GM12878 (cell line): Measurements from ENCODE around the gene REV3L. TPM values are rescaled to one million over a fixed set of nuclear protein-coding genes. Genes with fewer than 3 reads are reported as not detected.

Source experiments
- ATAC-seq: fragments of 200-7000 bp; cut with Tn5 transposase; 3 replicates; pipeline ENCODE4 v1.9.1; 2020; ENCODE audit warnings: mild to moderate bottlenecking, moderate library complexity
- BruUV-seq: library from RNA; stranded (reverse); fragments of 400-500 nt; replicated peaks from 2 replicates; lab custom pipeline; 2021; lab: Mats Ljungman, UMichigan
- CTCF ChIA-PET: fragments of 300-600 bp; sonication (Branson Sonifier 250); formaldehyde crosslinking; extraction: SDS; loops from one replicate; lab custom pipeline; 2021; ENCODE audit warnings: inconsistent platforms; lab: Yijun Ruan, JAX
- POLR2A ChIA-PET: fragments of 350-600 bp; formaldehyde crosslinking; extraction: SDS; loops from one replicate; lab custom pipeline; 2021; ENCODE audit warnings: inconsistent platforms; lab: Charles Lee
- RAD21 ChIA-PET: fragments of 300-600 bp; sonication (Branson Sonifier 250); formaldehyde crosslinking; loops from one replicate; lab custom pipeline; 2023; ENCODE audit warnings: antibody characterized with exemption; ENCODE audit not compliant: unreplicated experiment; lab: Charles Lee
- SMC1A ChIA-PET: fragments of 300-600 bp; sonication (Branson Sonifier 250); formaldehyde crosslinking; loops from one replicate; lab custom pipeline; 2023; ENCODE audit not compliant: unreplicated experiment, uncharacterized antibody; lab: Charles Lee
- DNase-seq: peaks from one replicate; pipeline ENCODE4 v3.0.0-alpha.2; 2011; ENCODE audit warnings: low read depth, low spot score
- FAIRE-seq: peaks from 3 replicates; lab custom pipeline; 2011; peaks lifted over from hg19 to GRCh38; lab: Jason Lieb, UNC
- H2AFZ ChIP-seq: 2 replicates; pipeline ENCODE4 v1.6.0; 2011; ENCODE audit warnings: low read depth, low read length, control low read depth; ENCODE audit not compliant: control insufficient read depth
- H3K27ac ChIP-seq: 2 replicates; pipeline ENCODE4 v1.5.1; 2011; ENCODE audit warnings: control low read depth; ENCODE audit not compliant: control insufficient read depth, insufficient read depth
- H3K27me3 ChIP-seq, 2 experiments: replicated peaks in 1 of 2; 2 replicates each; pipeline versions ENCODE4 v1.6.0 to v1.6.1; 2011; ENCODE audit warnings: low read length in 1 of 2; ENCODE audit not compliant: control insufficient read depth in 2 of 2, insufficient read depth in 2 of 2
- H3K36me3 ChIP-seq, 2 experiments: 2 replicates each; pipeline ENCODE4 v1.5.1; 2011; ENCODE audit warnings: low read length in 1 of 2; ENCODE audit not compliant: control insufficient read depth in 2 of 2, insufficient read depth in 2 of 2
- H3K4me1 ChIP-seq: 2 replicates; pipeline ENCODE4 v1.6.1; 2011; ENCODE audit warnings: mild to moderate bottlenecking, low read length, moderate library complexity, mixed read lengths; ENCODE audit not compliant: control insufficient read depth, insufficient read depth
- H3K4me2 ChIP-seq: 2 replicates; pipeline ENCODE4 v1.6.0; 2011; ENCODE audit warnings: control low read depth; ENCODE audit not compliant: control insufficient read depth, insufficient read depth
- H3K4me3 ChIP-seq: fragments of 200-600 bp; sonication (generic); 2 replicates; pipeline ENCODE4 v1.5.1; 2016
- H3K79me2 ChIP-seq: 2 replicates; pipeline ENCODE4 v1.6.0; 2011; ENCODE audit warnings: low read length; ENCODE audit not compliant: control insufficient read depth, insufficient read depth
- H3K9ac ChIP-seq: 2 replicates; pipeline ENCODE4 v1.8.0; 2011; ENCODE audit warnings: low read length, control low read depth, mixed read lengths; ENCODE audit not compliant: control insufficient read depth, insufficient read depth
- H3K9me3 ChIP-seq: replicated peaks from 3 replicates; pipeline ENCODE4 v1.5.1; 2011; ENCODE audit warnings: mild to moderate bottlenecking, low read length; ENCODE audit not compliant: control insufficient read depth, insufficient read depth
- H4K20me1 ChIP-seq: 2 replicates; pipeline ENCODE4 v1.6.0; 2011; ENCODE audit not compliant: control insufficient read depth, insufficient read depth
- ASH2L ChIP-seq: fragments of 300-600, 200-600 bp; sonication (generic); IDR thresholded peaks from 2 replicates; pipeline ENCODE4 v1.6.1; 2017; ENCODE audit warnings: low read depth, mild to moderate bottlenecking, borderline replicate concordance
- BCLAF1 ChIP-seq: fragments of 450-650 bp; IDR thresholded peaks from 2 replicates; pipeline ENCODE4 v1.6.1; 2017; ENCODE audit warnings: antibody characterized with exemption, mild to moderate bottlenecking, moderate library complexity
- BHLHE40 ChIP-seq, 2 experiments: fragments of 450-650 bp in 1 of 2; IDR thresholded peaks; 2 replicates each; pipeline ENCODE4 v1.6.1; 2011 to 2017; ENCODE audit warnings: low read depth in 2 of 2, borderline replicate concordance in 1 of 2, improper control_type of control experiment in 1 of 2, low read length in 1 of 2, mild to moderate bottlenecking in 1 of 2
- CBX5 ChIP-seq: sonication (generic); IDR thresholded peaks from 2 replicates; pipeline ENCODE4 v1.6.1; 2016; ENCODE audit warnings: low read depth, moderate library complexity, mild to moderate bottlenecking, inconsistent platforms
- CHD4 ChIP-seq: fragments of 200-600 bp; sonication (generic); IDR thresholded peaks from 2 replicates; pipeline ENCODE4 v1.6.1; 2016; ENCODE audit warnings: mild to moderate bottlenecking
- EED ChIP-seq: sonication (generic); IDR thresholded peaks from 2 replicates; pipeline ENCODE4 v1.6.1; 2016; ENCODE audit warnings: antibody characterized with exemption, low read depth
- HDAC6 ChIP-seq: fragments of 200-600 bp; sonication (generic); IDR thresholded peaks from one replicate; pipeline ENCODE4 v1.8.0; 2017; ENCODE audit warnings: antibody characterized with exemption; ENCODE audit not compliant: unreplicated experiment
- MTA2 ChIP-seq: fragments of 450-650 bp; IDR thresholded peaks from 2 replicates; pipeline ENCODE4 v1.6.1; 2016; ENCODE audit warnings: low read depth, mild to moderate bottlenecking, moderate library complexity
- NRF1 ChIP-seq: conservative IDR thresholded peaks from 2 replicates; pipeline ENCODE4 v1.6.1; 2011; ENCODE audit warnings: mild to moderate bottlenecking, low read depth, low read length, improper control_type of control experiment
- SIX5 ChIP-seq: IDR thresholded peaks from 2 replicates; pipeline ENCODE4 v1.6.1; 2011; ENCODE audit warnings: mild to moderate bottlenecking, low read depth, low read length, moderate library complexity; ENCODE audit not compliant: severe bottlenecking
- SREBF1 ChIP-seq: IDR thresholded peaks from 2 replicates; pipeline ENCODE4 v1.6.1; 2012; ENCODE audit warnings: mild to moderate bottlenecking, low read length
- WGBS: methylation state at CpG from one replicate; pipeline ENCODE4 v1.1.6; 2016; ENCODE audit warnings: low lambda C conversion rate; ENCODE audit not compliant: insufficient replicate concordance, insufficient coverage; ENCODE audit errors: missing lambda C conversion rate; 5-methylcytosine and 5-hydroxymethylcytosine counted together
- in situ Hi-C: fragments of 300-500 bp; cut with MboI; formaldehyde crosslinking; loops from 9 replicates; pipeline ENCODE4 v1.14.3; 2018; ENCODE audit warnings: mixed read lengths
- intact Hi-C: fragments of 100-400 bp; cut with micrococcal nuclease; formaldehyde crosslinking; loops from one replicate; pipeline ENCODE4 v1.14.2; 2022; ENCODE audit not compliant: unreplicated experiment
- polyA plus RNA-seq, 11 experiments: library from polyadenylated mRNA; depleted of rRNA in 4 of 11; unstranded in 6 of 11; stranded (reverse) in 5 of 11; fragments of >200 nt; fragmentation: Nextera tagmentation in 4 of 11; fragmentation: Illumina TruSeq in 1 of 11; extraction: Ambion mirVana in 4 of 11; extraction: Trizol in 1 of 11; gene quantifications; 1 replicate in 1 of 11; 2 replicates in 10 of 11; pipeline versions ENCODE4 v1.2.1 to v1.2.3, GENCODE V29; 2011 to 2016; ENCODE audit warnings: inconsistent platforms in 2 of 11, missing spikeins in 2 of 11, low read depth in 1 of 11
- total RNA-seq, 4 experiments: library from RNA; depleted of rRNA in 3 of 4; stranded (reverse); fragments of >200 nt in 3 of 4; fragmentation: Illumina TruSeq in 1 of 4; extraction: Trizol in 1 of 4; gene quantifications; 2 replicates each; pipeline versions ENCODE4 v1.2.1 to v1.2.3, GENCODE V29; 2013 to 2021
- TF ChIP-seq, protein P1 (sequence below): IDR thresholded peaks from 2 replicates; pipeline ENCODE4 v1.6.1; 2011; ENCODE audit warnings: borderline replicate concordance, low read depth, mild to moderate bottlenecking, moderate library complexity, low read length; ENCODE audit not compliant: insufficient read depth, poor library complexity, severe bottlenecking

Gene REV3L
- total and polyA plus RNA-seq, 10 of the 15 experiments (the other 5 are each of a cell fraction or from before 2014, with no cell fraction given), result 7.6 to 33.6 (median 21.5) TPM

GRCh38 chr6:111429571-111429970, 53.4 kb downstream of the REV3L start (continued):
- TF ChIP-seq BCLAF1, result no peak
- no peak for TF ChIP-seq MTA2
- TF ChIP-seq, protein P1, sequence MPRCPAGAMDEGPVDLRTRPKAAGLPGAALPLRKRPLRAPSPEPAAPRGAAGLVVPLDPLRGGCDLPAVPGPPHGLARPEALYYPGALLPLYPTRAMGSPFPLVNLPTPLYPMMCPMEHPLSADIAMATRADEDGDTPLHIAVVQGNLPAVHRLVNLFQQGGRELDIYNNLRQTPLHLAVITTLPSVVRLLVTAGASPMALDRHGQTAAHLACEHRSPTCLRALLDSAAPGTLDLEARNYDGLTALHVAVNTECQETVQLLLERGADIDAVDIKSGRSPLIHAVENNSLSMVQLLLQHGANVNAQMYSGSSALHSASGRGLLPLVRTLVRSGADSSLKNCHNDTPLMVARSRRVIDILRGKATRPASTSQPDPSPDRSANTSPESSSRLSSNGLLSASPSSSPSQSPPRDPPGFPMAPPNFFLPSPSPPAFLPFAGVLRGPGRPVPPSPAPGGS, result no peak

GRCh38 chr6:111428811-111429210, 54.2 kb downstream of the REV3L start:
- no peaks in the 10 kb centered on the region for H4K20me1 ChIP-seq
- DNase-seq (no peak), FAIRE-seq (no peak), ATAC-seq (no peak)
- POLR2A ChIA-PET, result no interaction called here
- no peaks in the 10 kb centered on the region for H3K27me3 ChIP-seq
- WGBS, result 97% methylated on average over 1 of the region's 1 CpG
- RAD21 ChIA-PET, result interaction anchor here (1.1 kb wide), 1 partner anchor 22 kb away, joined by 3 read pairs; no protein-coding TSS in a partner anchor
- H3K4me2 ChIP-seq, result no peak overlapping the region
- SMC1A ChIA-PET, result interaction anchor here (0.8 to 3.0 kb wide), 5 partner anchors 20 to 63 kb away, joined by 4 to 11 read pairs (median 5); no protein-coding TSS in a partner anchor
- in situ Hi-C loops (no loop called here), intact Hi-C loops (loop anchor here (5.0 kb wide), 1 partner anchor 48 kb away; no protein-coding TSS in a partner anchor)
- peaks cover 0 to 4% of the 10 kb centered on the region in 2 experiments; a peak in 2 of 4 replicates for H3K36me3 ChIP-seq
- H3K4me3 ChIP-seq, result no peak overlapping the region
- CTCF ChIA-PET, result interaction anchor here (1.0 to 1.1 kb wide), 2 partner anchors 18 to 35 kb away, joined by 3 to 5 read pairs; no protein-coding TSS in a partner anchor
- peak; percentile 67; the same call in 1 of the 2 replicates for TF ChIP-seq CBX5
- TF ChIP-seq ASH2L, result no peak
- no peak for TF ChIP-seq CHD4
- no peak for TF ChIP-seq NRF1
- TF ChIP-seq SIX5, result no peak
- TF ChIP-seq HDAC6, result no peak
- no peak for TF ChIP-seq SREBF1
- TF ChIP-seq BHLHE40 (IDR thresholded peaks at IDR 0.05; ENCODE audit: borderline replicate concordance in 1 of 2, low read depth in 2 of 2, low read length in 1 of 2), result no peak
- no peak for TF ChIP-seq EED
- TF ChIP-seq, all 136 proteins: peak for 1
- Histone ChIP-seq H2AFZ (no peak overlapping the region), H3K9me3 (peaks cover 25% of the 10 kb centered on the region), H3K27ac (no peak overlapping the region), H3K4me1 (peaks cover 16% of the 10 kb centered on the region), H3K79me2 (peaks cover 77% of the 10 kb centered on the region), H3K9ac (no peak overlapping the region)
- BruUV-seq, result no TSS peak
